ENCODE measurements around the gene HMCN2. TPM values are rescaled to one million over a fixed set of nuclear protein-coding genes. Genes with fewer than 3 reads are reported as not detected.
A peak's percentile ranks its signal among the peaks of the same experiment; 100 is the strongest.

Gene HMCN2
- total RNA-seq, 1 donor: under 0.01 TPM

DNA sequence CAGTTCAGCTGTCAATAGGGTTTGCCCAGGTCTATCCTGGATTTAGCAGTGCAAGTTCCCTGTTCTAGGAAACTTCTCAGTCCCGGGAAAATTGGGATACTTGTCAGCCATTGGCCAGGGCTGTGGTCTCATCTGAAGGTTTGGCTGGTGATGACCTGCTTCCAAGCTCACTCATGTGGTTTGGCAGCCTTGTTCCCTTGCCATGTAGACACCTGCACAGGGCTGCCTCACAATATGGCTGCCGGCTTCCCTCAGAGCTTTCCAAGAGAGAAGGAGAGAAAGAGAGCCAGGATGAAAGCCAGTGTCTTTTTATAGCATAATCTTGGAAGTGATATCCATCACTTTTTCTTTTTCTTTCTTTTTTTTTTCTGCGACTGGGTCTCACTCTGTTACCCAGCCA, 37.7 kb upstream of the HMCN2 start:
- no peaks in the 10 kb centered on the region for H4K20me1 ChIP-seq (ENCODE audit: insufficient read depth, low read length)
- H3K4me1 ChIP-seq (ENCODE audit: insufficient read depth, low read length): no peaks in the 10 kb centered on the region
- H3K36me3 ChIP-seq (ENCODE audit: insufficient read depth, low read length): peaks cover 48% of the 10 kb centered on the region
- no peak overlapping the region for H2AFZ ChIP-seq (ENCODE audit: low read length)
- H3K79me2 ChIP-seq (ENCODE audit: insufficient read depth, low read length): peaks cover 4% of the 10 kb centered on the region
- H3K27me3 ChIP-seq (ENCODE audit: insufficient read depth, low read length): no peaks in the 10 kb centered on the region
- no peak overlapping the region for H3K4me3 ChIP-seq (ENCODE audit: insufficient read depth, low read length)
- no peak overlapping the region for H3K27ac ChIP-seq (ENCODE audit: low read depth, low read length)
- TF ChIP-seq, protein P1, sequence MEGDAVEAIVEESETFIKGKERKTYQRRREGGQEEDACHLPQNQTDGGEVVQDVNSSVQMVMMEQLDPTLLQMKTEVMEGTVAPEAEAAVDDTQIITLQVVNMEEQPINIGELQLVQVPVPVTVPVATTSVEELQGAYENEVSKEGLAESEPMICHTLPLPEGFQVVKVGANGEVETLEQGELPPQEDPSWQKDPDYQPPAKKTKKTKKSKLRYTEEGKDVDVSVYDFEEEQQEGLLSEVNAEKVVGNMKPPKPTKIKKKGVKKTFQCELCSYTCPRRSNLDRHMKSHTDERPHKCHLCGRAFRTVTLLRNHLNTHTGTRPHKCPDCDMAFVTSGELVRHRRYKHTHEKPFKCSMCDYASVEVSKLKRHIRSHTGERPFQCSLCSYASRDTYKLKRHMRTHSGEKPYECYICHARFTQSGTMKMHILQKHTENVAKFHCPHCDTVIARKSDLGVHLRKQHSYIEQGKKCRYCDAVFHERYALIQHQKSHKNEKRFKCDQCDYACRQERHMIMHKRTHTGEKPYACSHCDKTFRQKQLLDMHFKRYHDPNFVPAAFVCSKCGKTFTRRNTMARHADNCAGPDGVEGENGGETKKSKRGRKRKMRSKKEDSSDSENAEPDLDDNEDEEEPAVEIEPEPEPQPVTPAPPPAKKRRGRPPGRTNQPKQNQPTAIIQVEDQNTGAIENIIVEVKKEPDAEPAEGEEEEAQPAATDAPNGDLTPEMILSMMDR (IDR thresholded peaks at IDR 0.05; ENCODE audit: extremely low read depth, low read depth, low read length): no peak
- H3K4me2 ChIP-seq (ENCODE audit: insufficient read depth, low read length): no peak overlapping the region
- peaks cover 4% of the 10 kb centered on the region for H3K9me3 ChIP-seq (ENCODE audit: low read depth, low read length)
- DNase-seq (ENCODE audit: insufficient read length, low spot score, missing footprints): no peak

DNA sequence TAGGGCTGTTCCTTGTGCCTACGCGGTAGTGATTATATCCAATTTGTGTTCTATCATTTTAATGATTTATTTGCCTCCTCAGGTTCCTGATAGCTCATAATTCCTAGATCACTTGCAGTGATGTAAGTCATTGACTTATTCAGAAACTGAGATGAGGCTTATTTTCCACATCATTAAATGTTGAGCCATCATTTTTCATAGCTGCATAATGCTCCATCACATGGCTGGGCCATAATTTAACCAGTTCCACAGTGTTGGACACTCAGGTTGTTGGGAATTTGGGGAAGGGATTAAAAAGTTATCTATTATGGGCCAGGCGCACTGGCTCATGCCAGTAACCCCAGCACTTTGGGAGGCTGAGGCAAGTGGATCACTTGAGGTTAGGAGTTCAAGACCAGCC, 35.8 kb upstream of the HMCN2 start:
- no peaks in the 10 kb centered on the region for H3K27me3 ChIP-seq (ENCODE audit: insufficient read depth, low read length)
- H3K4me1 ChIP-seq (ENCODE audit: insufficient read depth, low read length): no peaks in the 10 kb centered on the region
- no peak overlapping the region for H3K27ac ChIP-seq (ENCODE audit: low read depth, low read length)
- H3K36me3 ChIP-seq (ENCODE audit: insufficient read depth, low read length): peaks cover 51% of the 10 kb centered on the region
- H2AFZ ChIP-seq (ENCODE audit: low read length): no peak overlapping the region
- peaks cover 4% of the 10 kb centered on the region for H3K79me2 ChIP-seq (ENCODE audit: insufficient read depth, low read length)
- H3K4me3 ChIP-seq (ENCODE audit: insufficient read depth, low read length): no peak overlapping the region
- H3K9me3 ChIP-seq (ENCODE audit: low read depth, low read length): peaks cover 4% of the 10 kb centered on the region
- H3K4me2 ChIP-seq (ENCODE audit: insufficient read depth, low read length): no peak overlapping the region
- no peaks in the 10 kb centered on the region for H4K20me1 ChIP-seq (ENCODE audit: insufficient read depth, low read length)
- no peak for DNase-seq (ENCODE audit: insufficient read length, low spot score, missing footprints)
- TF ChIP-seq, protein P1 (IDR thresholded peaks at IDR 0.05; ENCODE audit: extremely low read depth, low read depth, low read length): no peak

DNA sequence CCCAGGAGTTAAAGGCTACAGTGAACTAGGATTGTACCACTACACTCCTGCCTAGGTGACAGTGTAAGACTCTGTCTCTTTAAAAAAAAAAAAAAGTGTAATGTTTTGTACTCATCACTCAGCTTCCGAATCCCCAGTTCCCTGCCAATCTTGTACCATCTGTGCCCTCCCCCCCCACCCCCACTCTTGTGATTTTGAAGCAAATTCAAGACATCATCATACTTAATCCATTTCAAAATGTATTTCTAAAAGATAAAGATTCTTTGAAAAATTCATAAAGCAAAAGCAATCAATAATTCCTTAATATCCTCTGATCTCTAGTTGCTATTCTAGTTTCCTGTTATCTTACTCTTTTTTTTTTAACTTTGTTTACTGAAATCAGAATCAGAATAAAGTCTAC, 34.9 kb upstream of the HMCN2 start:
- TF ChIP-seq, protein P1 (IDR thresholded peaks at IDR 0.05; ENCODE audit: extremely low read depth, low read depth, low read length): no peak
- no peaks in the 10 kb centered on the region for H3K4me1 ChIP-seq (ENCODE audit: insufficient read depth, low read length)

DNA sequence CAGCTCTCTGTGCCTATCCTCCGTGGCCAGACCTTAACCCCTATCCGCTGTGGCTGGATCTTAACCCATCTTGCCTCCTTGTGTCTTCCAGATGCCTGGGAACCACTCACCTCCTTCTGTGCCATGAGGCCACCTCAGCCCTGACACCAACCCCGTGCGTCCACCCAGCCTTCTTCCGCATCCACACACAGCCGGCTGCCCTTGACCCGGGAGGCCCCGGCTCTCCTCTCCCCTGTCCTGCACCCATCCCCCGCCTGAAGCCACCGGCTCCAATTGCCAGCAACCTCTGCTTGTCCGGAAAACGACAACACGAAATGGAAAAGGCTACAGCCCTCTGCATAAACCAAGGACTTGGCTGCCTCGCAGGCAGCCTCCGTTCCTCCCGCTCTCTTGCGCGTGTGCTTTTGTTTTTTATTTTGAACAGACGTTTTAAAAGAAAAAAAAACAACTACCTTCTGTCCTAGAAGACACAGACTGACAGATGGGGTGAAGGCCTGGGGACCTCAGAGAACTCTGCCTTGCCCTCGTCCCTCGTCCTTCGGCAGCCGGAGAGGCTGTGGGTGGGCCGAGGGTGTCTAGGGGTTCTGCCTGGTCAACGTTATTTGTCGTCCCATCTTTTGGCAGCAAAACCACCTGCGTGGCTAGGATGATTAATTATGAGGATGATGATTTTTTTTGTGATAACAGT, 32.5 kb upstream of the HMCN2 start:
- Histone ChIP-seq H3K79me2 (ENCODE audit: insufficient read depth, low read length) (no peaks in the 10 kb centered on the region), H3K4me1 (ENCODE audit: insufficient read depth, low read length) (peaks cover 5% of the 10 kb centered on the region), H3K4me2 (ENCODE audit: insufficient read depth, low read length) (no peak overlapping the region), H3K4me3 (ENCODE audit: insufficient read depth, low read length) (no peak overlapping the region), H2AFZ (ENCODE audit: low read length) (no peak overlapping the region), H3K27me3 (ENCODE audit: insufficient read depth, low read length) (no peaks in the 10 kb centered on the region), H4K20me1 (ENCODE audit: insufficient read depth, low read length) (peaks cover 3% of the 10 kb centered on the region), H3K36me3 (ENCODE audit: insufficient read depth, low read length) (peaks cover 22% of the 10 kb centered on the region), H3K9me3 (ENCODE audit: low read depth, low read length) (no peaks in the 10 kb centered on the region), H3K27ac (ENCODE audit: low read depth, low read length) (no peak overlapping the region)
- peak; percentile 52 for DNase-seq (ENCODE audit: insufficient read length, low spot score, missing footprints)
- TF ChIP-seq, protein P1 (IDR thresholded peaks at IDR 0.05; ENCODE audit: extremely low read depth, low read depth, low read length): no peak

More for the DNA sequence above, 34.9 kb upstream of the HMCN2 start:
- Histone ChIP-seq H2AFZ (ENCODE audit: low read length) (no peak overlapping the region), H3K4me2 (ENCODE audit: insufficient read depth, low read length) (no peak overlapping the region), H3K27me3 (ENCODE audit: insufficient read depth, low read length) (no peaks in the 10 kb centered on the region), H3K36me3 (ENCODE audit: insufficient read depth, low read length) (peaks cover 44% of the 10 kb centered on the region), H3K9me3 (ENCODE audit: low read depth, low read length) (peaks cover 4% of the 10 kb centered on the region), H3K4me3 (ENCODE audit: insufficient read depth, low read length) (no peak overlapping the region), H3K27ac (ENCODE audit: low read depth, low read length) (no peak overlapping the region), H4K20me1 (ENCODE audit: insufficient read depth, low read length) (peaks cover 3% of the 10 kb centered on the region), H3K79me2 (ENCODE audit: insufficient read depth, low read length) (peaks cover 4% of the 10 kb centered on the region)
- DNase-seq (ENCODE audit: insufficient read length, low spot score, missing footprints): peak; percentile 21
